HL-60/S4 (cell line): ENCODE data around the gene PTGES2.

Experiments used
- in situ Hi-C: fragments of 300-500 bp; cut with MboI; formaldehyde crosslinking; loops from 2 replicates; pipeline ENCODE4 v1.14.3; 2022; ENCODE audit warnings: low sequenced_read_pairs

PTGES2 gene

GRCh38 chr9:128127568-128127989 lies at the start of gene PTGES2:
Gene PTGES2, minus strand, starts transcription at chr9:128127729. Its CDS starts 12 bp downstream, at chr9:128127717.
- in situ Hi-C loops, result no loop called here

GRCh38 chr9:128175726-128176125 lies 48.2 kb upstream of the PTGES2 start:
- in situ Hi-C loops, result no loop called here

GRCh38 chr9:128175102-128175563 lies 47.6 kb upstream of the PTGES2 start:
- in situ Hi-C loops, result no loop called here

- in situ Hi-C loops, result no loop called here
Observed at GRCh38 chr9:128174062-128174461, 46.5 kb upstream of the PTGES2 start.

- in situ Hi-C loops, result no loop called here
Observed at GRCh38 chr9:128169925-128170324, 42.4 kb upstream of the PTGES2 start.

- in situ Hi-C loops, result no loop called here
Observed at GRCh38 chr9:128169492-128169891, 42.0 kb upstream of the PTGES2 start.

- in situ Hi-C loops, result no loop called here
Observed at GRCh38 chr9:128168731-128169308, 41.3 kb upstream of the PTGES2 start.

- in situ Hi-C loops, result no loop called here
Observed at GRCh38 chr9:128167209-128167608, 39.7 kb upstream of the PTGES2 start.

- in situ Hi-C loops, result no loop called here
Observed at GRCh38 chr9:128166169-128166568, 38.6 kb upstream of the PTGES2 start.

- in situ Hi-C loops, result no loop called here
Observed at GRCh38 chr9:128164307-128164885, 36.9 kb upstream of the PTGES2 start.

GRCh38 chr9:128163523-128164306 lies 36.2 kb upstream of the PTGES2 start:
- in situ Hi-C loops, result no loop called here

GRCh38 chr9:128163027-128163515 lies 35.5 kb upstream of the PTGES2 start:
- in situ Hi-C loops, result no loop called here

GRCh38 chr9:128162215-128163026 lies 34.9 kb upstream of the PTGES2 start:
- in situ Hi-C loops, result no loop called here

- in situ Hi-C loops, result no loop called here
Observed at GRCh38 chr9:128161215-128161902, 33.8 kb upstream of the PTGES2 start.

- in situ Hi-C loops, result no loop called here
Observed at GRCh38 chr9:128160603-128160987, 33.1 kb upstream of the PTGES2 start.

- in situ Hi-C loops, result no loop called here
Observed at GRCh38 chr9:128159784-128160602, 32.5 kb upstream of the PTGES2 start, which contains the start of gene BBLN. Gene BBLN, plus strand, starts transcription at chr9:128160265. Its CDS starts 143 bp downstream, at chr9:128160408.

- in situ Hi-C loops, result no loop called here
Observed at GRCh38 chr9:128159522-128159783, 31.9 kb upstream of the PTGES2 start.

- in situ Hi-C loops, result no loop called here
Observed at GRCh38 chr9:128155736-128156500, 28.4 kb upstream of the PTGES2 start.
